GM19238 (cell line): ENCODE results near the gene ZNF716.
"Not testable (repeated sequence)": the region's sequence is repeated elsewhere in the genome, so short reads cannot be mapped to it uniquely, and the experiment has no call there.

Experiments
- DNase-seq: peaks from one replicate; pipeline ENCODE4 v3.0.0; 2011; ENCODE audit warnings: low spot score; ENCODE audit not compliant: insufficient read length

The ZNF716 gene

DNA sequence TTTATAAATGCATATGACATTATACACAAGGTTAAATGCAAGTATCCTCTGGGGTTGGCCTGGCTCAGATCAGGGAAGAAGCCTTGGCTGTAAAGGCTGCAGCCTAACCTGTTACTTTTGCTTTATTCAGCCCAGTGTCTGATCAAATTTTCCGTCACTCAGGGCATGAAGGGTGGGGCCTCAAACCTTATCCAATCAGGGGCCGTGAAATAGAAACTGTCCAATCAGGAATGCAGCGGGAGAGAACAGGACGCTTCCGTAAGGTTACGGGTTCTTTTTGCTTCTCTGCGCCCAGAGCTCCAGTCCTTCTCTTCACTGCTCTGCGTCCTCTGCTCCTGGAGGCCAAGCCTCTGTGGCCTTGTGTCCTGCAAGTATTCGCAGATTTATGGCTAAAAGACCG is at the start of gene ZNF716:
ZNF716 (plus strand) TSS at position 274 of the 400 bp plus-strand sequence; CDS start at position 386, 112 bp downstream.
- no peak for DNase-seq

DNA sequence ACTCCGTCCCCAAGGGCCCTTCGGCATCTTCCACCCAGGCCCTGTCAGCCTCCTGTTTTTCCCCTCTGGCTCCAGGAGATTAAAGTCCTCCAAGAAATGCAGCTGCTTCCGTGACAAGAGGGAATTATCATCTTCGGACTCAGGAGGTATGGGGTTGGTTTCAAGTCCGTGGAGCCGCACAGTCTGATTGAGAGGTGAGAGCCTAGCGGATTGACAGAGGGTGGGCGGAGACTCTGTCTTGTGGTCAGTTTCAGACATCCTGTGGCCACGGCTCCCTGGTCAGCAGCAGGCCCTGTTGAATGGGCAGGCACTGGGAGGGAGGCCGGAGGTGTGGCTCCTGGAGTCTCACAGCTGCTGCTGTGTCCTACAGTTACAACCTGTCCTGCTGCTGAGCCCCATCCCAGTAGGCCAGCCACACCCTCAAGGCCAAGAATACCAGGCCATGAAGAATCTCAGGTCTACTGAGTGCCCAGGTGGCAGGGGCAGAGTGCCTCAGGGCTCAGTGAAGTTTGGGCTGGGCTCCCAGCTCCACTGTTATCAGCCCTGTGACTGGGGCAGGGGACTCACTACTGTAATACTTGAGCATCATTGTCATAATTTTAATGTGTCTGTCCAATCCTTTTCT is 49.3 kb upstream of the ZNF716 start:
- DNase-seq = no peak

DNA sequence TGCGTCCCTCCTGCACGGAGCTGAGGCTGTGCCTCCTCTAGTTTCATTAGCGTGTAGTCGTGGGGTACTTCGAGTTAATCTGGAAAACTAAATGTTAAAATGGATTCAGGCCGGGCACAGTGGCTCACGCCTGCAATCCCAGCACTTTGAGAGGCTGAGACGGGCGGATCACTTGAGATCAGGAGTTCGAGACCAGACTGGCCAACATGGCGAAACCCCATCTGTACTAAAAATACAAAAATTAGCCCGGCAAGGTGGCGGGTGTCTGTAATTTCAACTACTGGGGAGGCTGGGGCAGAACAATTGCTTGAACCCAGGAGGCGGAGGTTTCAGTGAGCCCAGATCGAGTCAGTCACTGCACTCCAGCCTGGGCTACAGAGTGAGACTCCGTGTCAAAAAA is 46.9 kb upstream of the ZNF716 start:
- not testable (repeated sequence) for DNase-seq

DNA sequence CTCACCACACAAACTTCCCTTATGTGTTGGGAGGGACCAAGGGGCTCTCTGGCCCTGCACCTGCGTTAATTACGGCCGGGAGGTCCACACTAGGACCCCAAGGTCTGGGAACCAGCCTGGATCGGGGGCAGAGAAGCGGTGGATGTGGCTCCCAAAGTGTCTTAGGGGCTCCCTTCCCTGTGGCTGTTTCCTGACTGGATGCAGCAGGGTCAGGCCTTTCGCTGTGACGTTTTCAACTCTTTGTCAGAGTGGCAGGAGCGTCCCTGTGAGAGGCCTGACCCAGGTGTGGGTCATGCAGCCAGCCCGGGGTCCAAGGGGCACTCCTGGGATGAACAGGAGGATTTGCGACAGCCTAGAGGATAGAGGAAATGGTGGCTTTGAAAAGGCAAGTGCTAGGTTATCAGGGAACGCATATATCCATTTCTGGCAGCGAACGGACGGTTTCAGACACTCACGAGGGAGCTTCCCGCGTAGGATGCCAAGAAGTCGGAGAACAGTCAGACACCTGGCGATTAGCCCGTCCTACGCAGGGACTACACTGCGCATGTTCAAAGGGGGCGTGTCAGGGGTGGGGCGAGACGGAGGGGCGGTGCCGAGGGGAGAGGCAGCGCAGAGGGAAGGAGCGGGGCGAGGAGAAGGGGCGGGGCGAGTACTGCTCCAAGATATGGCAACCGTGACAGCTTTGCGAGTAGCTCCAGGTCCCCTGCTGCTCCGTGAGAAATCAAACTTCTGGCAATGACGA is 46.2 kb upstream of the ZNF716 start:
- DNase-seq = no peak

DNA sequence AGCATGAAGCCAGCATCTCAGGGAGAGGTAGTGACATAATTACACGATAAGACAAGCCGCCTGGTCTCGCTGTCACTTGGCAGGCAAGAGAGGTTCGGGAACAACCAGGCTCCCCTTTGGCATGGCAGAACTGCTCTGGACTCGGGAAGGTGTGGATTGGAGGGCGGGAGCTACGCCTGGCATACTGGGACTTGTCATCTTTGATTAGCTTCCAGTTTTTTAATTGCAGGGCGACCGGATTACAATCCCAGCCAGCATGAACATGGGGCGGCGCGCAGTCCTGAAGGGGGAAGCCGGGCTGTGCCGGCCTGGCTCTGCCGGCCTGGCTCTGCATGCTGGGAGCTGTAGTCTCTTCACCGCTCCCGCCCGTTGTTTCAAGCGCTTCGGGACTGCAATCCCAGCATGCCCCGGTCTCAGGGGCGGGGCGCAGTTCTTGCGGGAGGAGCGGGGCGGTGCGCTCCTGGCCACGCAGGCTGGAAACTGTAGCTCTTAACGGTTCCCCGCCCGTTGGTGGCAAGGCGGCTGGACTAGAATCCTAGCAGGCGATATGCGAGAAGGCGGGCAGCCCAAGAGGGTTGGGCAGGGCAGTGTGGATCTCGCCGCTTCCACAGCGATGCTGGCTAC is 45.5 kb upstream of the ZNF716 start:
- no peak for DNase-seq

DNA sequence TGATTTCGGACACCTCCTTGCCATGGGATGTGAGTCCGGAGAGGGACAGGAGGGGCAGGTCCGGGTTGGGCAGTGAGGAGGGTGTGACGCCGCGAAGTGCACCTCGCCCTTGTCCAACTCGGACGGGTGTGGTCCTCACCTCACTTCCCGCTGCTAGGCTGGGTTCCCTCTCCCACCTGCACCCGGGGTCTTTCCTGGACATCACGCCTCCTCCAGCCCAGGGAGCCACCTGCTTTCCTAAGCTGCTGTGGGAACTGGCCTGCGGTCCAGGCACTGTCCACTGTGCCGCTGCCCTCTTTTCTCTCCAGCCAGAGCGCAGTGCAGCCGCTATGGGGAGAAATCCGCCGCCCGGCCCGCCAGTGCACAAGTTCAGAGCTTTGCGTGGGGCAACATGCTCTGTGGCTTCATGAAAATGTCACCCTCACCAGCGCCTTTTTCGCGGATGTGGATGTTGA is 45.0 kb upstream of the ZNF716 start:
- no peak for DNase-seq

DNA sequence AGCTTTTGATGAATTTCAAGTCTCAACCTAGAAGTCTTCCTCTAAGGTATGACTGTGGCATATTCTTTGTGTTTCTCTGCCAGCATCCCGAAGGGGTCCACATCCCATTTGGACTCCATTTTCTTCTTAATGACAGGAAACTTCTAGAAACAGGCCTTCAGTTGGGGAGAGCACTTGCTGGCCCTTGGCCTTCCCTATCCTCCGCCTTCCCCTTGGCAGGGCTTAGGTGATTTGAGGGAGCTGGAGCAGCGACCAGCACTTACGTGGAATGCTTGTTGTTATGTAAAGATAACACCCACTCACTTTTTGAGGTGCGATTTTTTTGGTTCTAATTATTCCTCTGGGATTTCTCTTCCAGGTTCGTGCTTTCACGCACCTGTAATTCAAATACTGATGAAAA is 42.9 kb upstream of the ZNF716 start:
- DNase-seq = no peak

DNA sequence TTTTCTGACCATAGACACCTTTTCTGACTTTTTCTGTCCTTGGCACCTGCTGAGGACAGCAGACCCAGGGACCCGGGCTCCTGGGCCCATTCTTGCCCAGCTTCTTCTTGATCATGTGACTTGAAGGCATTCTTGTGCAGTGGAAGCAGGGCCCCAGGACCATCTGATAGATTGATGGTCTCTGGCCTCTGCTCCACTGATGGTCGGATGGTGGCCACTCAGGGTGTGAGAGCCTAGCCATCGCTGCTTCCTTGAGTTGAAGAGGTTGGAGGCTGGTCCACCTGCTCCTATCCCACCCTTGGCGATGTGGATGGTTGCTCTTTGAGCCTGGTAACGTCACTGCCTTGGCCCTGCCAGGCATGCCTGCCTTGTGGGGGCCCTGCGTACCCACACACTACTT is 37.8 kb upstream of the ZNF716 start:
- DNase-seq = no peak

DNA sequence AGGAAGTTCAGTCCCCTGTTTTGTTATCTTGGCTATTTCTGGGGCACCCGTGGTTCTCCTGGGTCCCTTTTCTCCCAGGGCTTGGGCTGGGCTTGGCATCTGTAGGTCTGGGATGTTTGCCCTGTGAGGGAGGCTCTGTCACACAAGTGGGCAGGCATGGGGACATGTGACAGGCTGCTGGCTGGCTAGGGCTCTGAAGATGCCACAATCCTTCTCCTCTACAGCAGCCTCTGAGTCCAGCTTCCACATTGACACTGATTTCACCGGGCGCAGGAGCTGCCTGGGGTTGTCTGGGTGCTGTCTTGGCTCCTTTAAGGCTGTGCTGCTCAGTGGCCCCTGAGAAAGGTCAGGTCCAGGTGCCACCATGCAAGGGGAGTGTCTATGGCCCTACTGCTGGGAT is 37.4 kb upstream of the ZNF716 start:
- DNase-seq = no peak

DNA sequence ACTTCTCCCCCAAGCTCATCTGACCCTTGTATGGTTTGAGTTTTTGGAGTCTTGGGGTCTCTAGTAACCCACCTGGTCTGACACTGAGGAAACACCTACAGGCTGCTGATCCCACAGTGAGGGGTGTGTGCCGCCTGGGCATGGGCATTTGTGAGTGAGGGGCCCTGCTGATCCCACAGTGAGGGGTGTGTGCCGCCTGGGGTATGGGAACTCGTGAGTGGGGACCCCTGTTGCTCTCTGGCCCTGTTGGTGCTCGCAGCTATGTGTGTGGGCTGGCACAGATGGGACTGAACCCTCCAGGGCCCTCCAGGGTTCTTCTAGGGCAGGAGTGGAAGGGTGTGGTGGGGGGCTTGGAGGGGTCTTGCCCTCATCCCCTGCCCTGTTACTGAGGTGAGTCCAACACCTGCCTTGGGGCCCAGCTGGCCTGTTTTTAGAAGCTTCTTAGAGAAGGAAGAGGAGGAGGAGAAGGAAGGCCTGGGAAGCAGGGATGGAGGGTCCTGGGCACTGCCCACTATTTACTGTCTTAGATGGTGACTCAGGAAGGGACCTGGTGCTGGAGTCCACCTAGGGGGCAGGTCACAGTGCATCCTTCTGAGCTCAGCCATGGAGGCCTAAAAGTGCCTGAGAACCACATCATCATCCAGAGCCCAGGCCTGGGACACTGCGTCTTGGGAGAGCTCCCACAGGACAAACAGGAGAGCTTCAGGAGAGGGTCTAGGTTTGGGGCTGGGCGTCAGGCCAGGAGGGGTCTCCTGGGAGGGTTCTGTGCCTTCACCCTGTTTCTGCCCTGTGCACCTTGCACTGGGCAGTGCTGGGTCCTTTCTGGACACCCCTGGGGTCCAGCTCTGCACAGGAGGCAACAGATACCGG is 36.2 kb upstream of the ZNF716 start:
- no peak for DNase-seq

DNA sequence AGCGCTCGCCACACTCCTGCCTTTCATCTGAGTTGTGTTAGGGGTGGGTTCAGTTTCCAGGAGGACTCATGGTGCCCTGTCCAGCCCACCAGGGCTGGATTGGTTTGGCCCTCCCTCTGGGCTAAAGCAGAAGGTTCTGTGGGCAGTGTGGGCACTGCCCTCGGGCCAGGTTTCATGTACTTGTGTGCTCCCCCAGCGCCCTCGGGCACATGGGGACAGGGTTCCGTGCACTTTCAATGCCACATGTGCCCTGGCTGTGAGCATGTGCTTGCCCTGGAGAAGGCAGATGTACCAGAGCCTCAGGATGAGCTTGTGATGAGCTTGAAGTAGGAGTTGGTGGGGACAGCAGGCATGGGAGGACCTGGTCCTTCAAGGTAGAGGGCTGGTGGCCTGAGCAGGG is 35.6 kb upstream of the ZNF716 start:
- DNase-seq = no peak

DNA sequence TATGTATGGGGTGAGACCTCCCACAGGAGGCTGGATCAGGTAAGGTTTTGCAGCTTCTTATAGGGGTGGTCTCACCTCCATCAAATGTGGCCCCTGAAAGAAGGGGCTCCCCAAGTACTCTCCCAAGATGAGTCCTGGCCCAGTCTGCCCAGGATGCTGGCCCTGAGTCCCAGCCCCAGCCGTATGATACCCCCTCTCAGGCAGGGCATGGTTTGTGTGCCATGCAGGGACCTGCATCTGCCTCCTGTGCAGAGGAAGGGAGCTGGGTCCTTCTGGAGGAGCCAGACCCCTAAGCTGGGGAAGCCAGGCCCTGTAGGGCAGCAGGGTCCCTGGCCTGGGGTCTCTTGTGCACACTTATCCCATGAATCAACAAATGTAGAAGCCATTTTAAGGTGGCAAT is 35.1 kb upstream of the ZNF716 start:
- DNase-seq = no peak

DNA sequence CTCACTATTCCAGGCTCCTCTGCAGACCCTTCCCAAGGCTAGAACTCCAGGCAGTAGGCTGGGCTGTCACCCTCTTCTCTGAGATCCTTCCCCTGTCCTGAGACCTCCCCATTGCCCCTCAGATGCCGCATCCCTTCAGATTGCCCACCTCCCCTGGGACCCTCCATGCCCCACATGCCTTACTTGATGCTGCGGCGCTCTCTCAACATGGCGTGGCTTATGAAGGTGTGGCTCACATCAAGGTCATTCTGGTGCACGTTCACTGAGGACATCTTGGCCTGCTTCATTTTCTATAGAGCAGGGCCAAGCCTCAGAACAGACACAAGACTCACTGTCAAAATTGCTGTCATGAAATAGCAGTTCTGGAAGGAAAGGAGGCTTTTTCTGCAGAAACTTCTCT is 34.7 kb upstream of the ZNF716 start:
- DNase-seq = no peak

DNA sequence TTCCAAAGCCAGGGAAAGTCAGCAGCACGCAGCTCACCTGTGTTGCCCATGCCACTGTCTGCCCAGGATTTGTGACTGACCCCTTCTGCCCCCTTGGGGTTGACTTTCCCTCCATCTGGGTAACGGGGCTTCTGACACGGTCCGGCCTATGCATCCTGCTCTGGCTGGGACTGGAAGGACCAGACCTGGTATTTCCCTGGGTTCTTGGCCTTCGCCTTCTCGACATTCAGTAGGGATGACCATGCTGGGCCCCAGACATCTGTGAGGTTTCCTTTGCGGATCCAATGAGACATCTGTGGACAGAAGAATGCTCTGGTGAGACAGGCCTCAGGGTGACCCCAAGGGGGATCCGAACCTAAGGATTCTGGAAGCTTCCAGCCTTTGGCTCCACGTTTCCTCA is 34.2 kb upstream of the ZNF716 start:
- no peak for DNase-seq

DNA sequence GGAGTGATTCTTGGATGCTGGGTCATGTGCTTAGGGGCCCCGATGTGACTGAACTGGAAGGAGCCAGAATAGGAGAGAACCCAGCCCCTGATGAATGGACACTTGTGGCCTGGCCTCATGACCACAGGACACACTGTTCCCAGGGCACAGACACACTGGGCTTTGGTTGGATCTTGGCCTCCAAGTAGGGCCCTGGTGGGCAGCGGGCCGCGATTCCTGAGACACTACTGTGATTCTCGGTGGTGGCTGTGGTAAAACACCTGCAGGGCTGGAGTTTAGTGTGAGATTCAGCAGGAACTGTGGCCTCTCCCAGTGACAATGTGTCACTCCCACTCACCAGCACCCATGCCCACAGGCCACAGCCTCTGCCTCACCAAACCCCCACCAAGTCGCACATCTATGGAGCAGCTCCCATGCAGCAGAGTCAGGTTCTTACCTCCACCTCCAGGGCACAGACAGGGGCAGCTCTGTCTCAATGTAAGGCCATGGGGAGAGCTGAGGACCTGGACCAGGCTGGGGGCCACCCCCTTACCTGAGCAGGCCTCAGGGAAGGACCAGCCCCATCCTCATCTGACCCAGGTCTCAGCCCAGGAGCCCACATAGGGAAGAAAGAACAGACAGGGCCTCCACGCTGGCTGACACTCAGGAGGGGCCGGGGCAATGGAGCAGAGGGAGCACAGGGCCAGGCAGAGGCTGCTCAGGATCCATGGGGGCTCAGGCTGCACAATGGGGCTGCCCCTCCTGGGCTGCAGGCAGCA is 33.2 kb upstream of the ZNF716 start:
- DNase-seq = no peak

DNA sequence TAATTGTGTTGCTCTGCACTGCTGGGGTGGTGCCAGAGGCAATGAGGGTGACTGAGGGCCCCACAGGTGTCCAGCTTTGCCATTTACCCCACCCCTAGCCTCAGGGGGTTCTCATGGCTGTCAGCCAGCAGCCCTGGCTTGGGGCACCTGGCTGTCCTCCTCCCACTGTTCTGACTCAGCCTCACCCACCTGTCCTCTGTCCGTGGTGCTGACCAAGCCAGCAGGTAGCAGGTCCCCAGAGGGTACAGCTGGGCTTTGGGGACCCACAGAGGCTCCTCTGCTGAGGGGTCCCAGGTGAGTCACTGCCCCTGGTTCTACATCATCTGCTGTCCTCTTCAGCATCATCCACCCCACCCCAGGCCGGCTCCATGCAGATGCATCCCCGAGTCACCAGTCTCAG is 32.2 kb upstream of the ZNF716 start:
- DNase-seq = no peak

DNA sequence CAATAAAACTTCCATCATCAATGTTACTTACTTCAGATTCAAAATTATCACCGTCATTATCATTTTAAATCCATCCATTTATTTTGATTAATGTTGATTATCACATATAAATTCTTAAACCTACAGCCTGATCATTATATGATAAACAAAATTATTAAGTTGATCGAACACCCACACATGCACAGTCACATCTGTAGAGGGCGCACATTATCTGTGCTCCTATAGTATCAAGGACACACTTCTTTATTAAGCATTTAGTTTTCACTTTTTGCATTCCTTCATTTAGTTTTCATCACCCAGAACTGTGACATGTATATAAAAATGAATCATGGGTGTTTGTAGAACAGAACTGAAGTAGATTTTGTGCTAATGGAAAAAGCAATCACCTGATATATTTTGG is 26.2 kb upstream of the ZNF716 start:
- DNase-seq = no peak

DNA sequence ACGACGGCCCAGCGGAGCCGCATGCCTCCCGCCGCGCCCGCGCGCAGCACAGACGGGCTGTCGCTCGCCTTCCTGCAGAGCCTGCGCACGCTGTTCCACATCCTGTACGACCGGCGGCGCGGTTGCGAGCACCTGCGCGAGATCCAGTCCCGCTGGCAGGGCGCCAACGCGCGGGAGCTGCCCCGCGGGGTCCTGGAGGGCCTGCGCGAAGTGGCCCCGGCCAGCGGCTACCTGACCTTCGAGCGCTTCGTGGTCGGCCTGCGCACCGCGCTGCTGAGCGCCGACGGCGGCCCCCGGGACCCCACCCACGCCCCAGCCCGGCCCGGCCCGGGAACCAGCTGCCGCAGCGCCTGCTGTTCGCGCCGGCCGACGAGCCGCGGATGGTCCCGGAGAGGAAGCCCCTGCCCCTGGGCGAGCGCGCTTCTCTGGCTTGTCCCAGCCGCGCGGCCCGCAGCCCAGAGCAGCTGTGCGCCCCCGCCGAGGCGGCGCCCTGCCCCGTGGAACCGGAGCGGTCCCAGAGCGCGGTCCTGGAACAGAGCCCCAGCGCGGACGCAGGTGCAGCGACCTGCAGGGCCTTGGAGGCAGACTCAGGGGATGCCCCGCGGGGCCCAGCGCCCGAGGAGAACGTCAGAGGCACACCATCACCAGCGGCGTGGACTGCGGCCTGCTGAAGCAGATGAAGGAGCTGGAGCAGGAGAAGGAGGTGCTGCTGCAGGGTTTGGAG is 25.3 kb upstream of the ZNF716 start:
- no peak for DNase-seq

DNA sequence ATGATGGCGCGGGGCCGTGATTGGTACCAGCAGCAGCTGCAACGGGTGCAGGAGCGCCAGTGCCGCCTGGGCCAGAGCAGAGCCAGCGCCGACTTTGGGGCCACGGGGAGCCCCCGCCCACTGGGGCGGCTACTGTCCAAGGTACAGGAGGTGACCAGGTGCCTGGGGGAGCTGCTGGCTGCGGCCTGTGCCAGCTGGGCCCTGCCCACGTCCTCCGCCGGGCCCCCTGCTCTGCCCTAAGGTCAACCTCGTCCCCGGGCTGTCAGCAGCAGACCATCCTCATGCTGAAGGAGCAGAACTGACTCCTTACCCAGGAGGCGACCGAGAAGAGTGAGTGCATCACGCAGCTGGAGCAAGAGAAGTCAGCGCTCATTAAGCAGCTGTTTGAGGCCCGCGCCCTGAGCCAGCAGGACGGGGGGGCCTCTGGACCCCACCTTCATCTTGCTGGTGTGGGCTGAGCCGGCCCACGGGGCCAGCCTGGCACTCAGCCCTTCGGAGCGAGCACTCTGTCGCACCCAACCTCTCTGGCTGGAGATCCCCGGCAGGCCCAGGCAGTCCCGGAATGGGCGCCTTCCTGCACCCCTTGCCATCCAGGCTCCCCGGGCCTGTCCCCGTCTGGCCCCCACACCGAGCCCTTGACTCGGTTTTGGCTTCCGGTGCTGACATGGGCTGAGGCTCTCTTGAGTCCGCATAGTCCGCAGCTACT is 24.6 kb upstream of the ZNF716 start:
- no peak for DNase-seq
